A549 (cell line): ENCODE measurements around the gene HOOK1. TPM values are rescaled to one million over a fixed set of nuclear protein-coding genes. Genes with fewer than 3 reads are reported as not detected.

Experiments
- ATAC-seq, 2 experiments: fragments of 200-7000 bp in 1 of 2; fragments of >200 bp in 1 of 2; cut with Nextera tagmentation in 1 of 2; cut with Tn5 transposase in 1 of 2; 3 replicates each; pipeline versions ENCODE4 v1.8.0 to v1.9.1; 2018 to 2020; ENCODE audit warnings: mild to moderate bottlenecking in 1 of 2, moderate library complexity in 1 of 2
- CTCF ChIA-PET: fragments of 300-600 bp; sonication (Branson Sonifier 250); formaldehyde crosslinking; extraction: SDS; loops from one replicate; lab custom pipeline; 2021; ENCODE audit warnings: antibody characterized with exemption, inconsistent platforms; lab: Yijun Ruan, JAX
- POLR2A ChIA-PET: fragments of 350-600 bp; formaldehyde crosslinking; extraction: SDS; loops from one replicate; lab custom pipeline; 2021; ENCODE audit warnings: antibody characterized with exemption, inconsistent platforms; lab: Yijun Ruan, JAX
- DNase-seq, 2 experiments: peaks; one replicate each; pipeline versions ENCODE4 v3.0.0 to v3.0.0-alpha.2; 2011 to 2016; ENCODE audit warnings: low read depth in 1 of 2, low spot score in 1 of 2
- FAIRE-seq: peaks from 2 replicates; lab custom pipeline; 2011; peaks lifted over from hg19 to GRCh38; lab: Jason Lieb, UNC
- H3K27ac ChIP-seq, 2 experiments: fragments of >200 bp; sonication (Bioruptor Twin); formaldehyde crosslinking; 3 replicates each; pipeline ENCODE4 v1.5.1; 2016 to 2017
- H3K4me1 ChIP-seq: fragments of >200 bp; sonication (Bioruptor Twin); formaldehyde crosslinking; 3 replicates; pipeline ENCODE4 v1.6.1; 2016
- H3K4me2 ChIP-seq: fragments of >200 bp; sonication (Bioruptor Twin); formaldehyde crosslinking; 3 replicates; pipeline ENCODE4 v1.6.1; 2016
- H3K4me3 ChIP-seq: fragments of >200 bp; sonication (Bioruptor Twin); formaldehyde crosslinking; 3 replicates; pipeline ENCODE4 v1.5.1; 2016
- H3K9me3 ChIP-seq: fragments of >200 bp; sonication (Bioruptor Twin); formaldehyde crosslinking; 3 replicates; pipeline ENCODE4 v1.6.1; 2016
- BHLHE40 ChIP-seq: IDR thresholded peaks from 2 replicates; pipeline ENCODE4 v1.6.1; 2012; ENCODE audit warnings: low read depth, low read length, inconsistent platforms
- CBX2 ChIP-seq: fragments of 200-600 bp; sonication (generic); IDR thresholded peaks from 2 replicates; pipeline ENCODE4 v1.6.1; 2016; ENCODE audit warnings: low read depth, mild to moderate bottlenecking, borderline replicate concordance
- CEBPB ChIP-seq, 2 experiments: fragments of >200 bp in 1 of 2; sonication (Bioruptor Twin) in 1 of 2; formaldehyde crosslinking in 1 of 2; IDR thresholded peaks; 2 replicates each; pipeline ENCODE4 v1.6.1; 2012 to 2016
- CHD4 ChIP-seq: fragments of 200-600 bp; sonication (generic); IDR thresholded peaks from 2 replicates; pipeline ENCODE4 v1.6.1; 2016; ENCODE audit warnings: antibody characterized with exemption, mild to moderate bottlenecking, borderline replicate concordance
- CTCF ChIP-seq: fragments of >200 bp; sonication (Bioruptor Twin); formaldehyde crosslinking; IDR thresholded peaks from 3 replicates; pipeline ENCODE4 v1.5.1; 2016
- E2F6 ChIP-seq: IDR thresholded peaks from 2 replicates; pipeline ENCODE4 v1.6.1; 2012; ENCODE audit warnings: low read depth, borderline replicate concordance
- EHF ChIP-seq: fragments of 250-450 bp; sonication (Bioruptor Pico); IDR thresholded peaks from 2 replicates; pipeline ENCODE4 v1.5.0; 2020; ENCODE audit warnings: mild to moderate bottlenecking
- HEYL ChIP-seq: fragments of 250-450 bp; sonication (Bioruptor Pico); IDR thresholded peaks from 2 replicates; pipeline ENCODE4 v1.8.0; 2021; ENCODE audit warnings: mild to moderate bottlenecking, moderate library complexity
- HOXB13 ChIP-seq: fragments of 250-450 bp; sonication (Bioruptor Pico); IDR thresholded peaks from 2 replicates; pipeline ENCODE4 v1.5.0; 2020; ENCODE audit warnings: low read depth, mild to moderate bottlenecking, moderate library complexity
- HOXB5 ChIP-seq: fragments of 250-450 bp; sonication (Bioruptor Pico); IDR thresholded peaks from 2 replicates; pipeline ENCODE4 v1.5.0; 2020; ENCODE audit warnings: mild to moderate bottlenecking, moderate library complexity
- JUNB ChIP-seq: fragments of >200 bp; sonication (Bioruptor Twin); formaldehyde crosslinking; IDR thresholded peaks from 2 replicates; pipeline ENCODE4 v1.6.1; 2016
- KDM5A ChIP-seq: fragments of 200-600 bp; sonication (generic); IDR thresholded peaks from 2 replicates; pipeline ENCODE4 v1.6.1; 2016; ENCODE audit warnings: antibody characterized with exemption, mild to moderate bottlenecking
- MAZ ChIP-seq: fragments of 150-350 bp; IDR thresholded peaks from 2 replicates; pipeline ENCODE4 v1.6.1; 2014; ENCODE audit warnings: antibody characterized with exemption, low read depth, low read length, borderline replicate concordance
- NFE2L2 ChIP-seq: fragments of 150-350 bp; conservative IDR thresholded peaks from 2 replicates; pipeline ENCODE4 v1.6.1; 2014; ENCODE audit warnings: low read length
- PHF8 ChIP-seq: fragments of 200-600 bp; sonication (generic); IDR thresholded peaks from 2 replicates; pipeline ENCODE4 v1.6.1; 2016; ENCODE audit warnings: low read depth, mild to moderate bottlenecking, antibody characterized with exemption, moderate library complexity, borderline replicate concordance
- RAD21 ChIP-seq, 2 experiments: fragments of >200 bp in 1 of 2; sonication (Bioruptor Twin) in 1 of 2; formaldehyde crosslinking in 1 of 2; IDR thresholded peaks in 1 of 2; conservative IDR thresholded peaks in 1 of 2; 2 replicates in 1 of 2; 3 replicates in 1 of 2; pipeline ENCODE4 v1.6.1; 2012 to 2018; ENCODE audit warnings: inconsistent platforms in 1 of 2
- REST ChIP-seq: fragments of 200-600 bp; sonication (generic); IDR thresholded peaks from 2 replicates; pipeline ENCODE4 v1.6.1; 2016; ENCODE audit warnings: antibody characterized with exemption, mild to moderate bottlenecking, moderate library complexity
- RFX5 ChIP-seq: fragments of 450-650 bp; IDR thresholded peaks from 2 replicates; pipeline ENCODE4 v1.7.1; 2014; ENCODE audit warnings: antibody characterized with exemption, mild to moderate bottlenecking, moderate library complexity
- SMC3 ChIP-seq: fragments of >200 bp; sonication (Bioruptor Twin); formaldehyde crosslinking; IDR thresholded peaks from 3 replicates; pipeline ENCODE4 v1.6.1; 2018; ENCODE audit warnings: inconsistent platforms
- USF2 ChIP-seq: fragments of 450-650 bp; IDR thresholded peaks from 2 replicates; pipeline ENCODE4 v1.6.1; 2014; ENCODE audit warnings: antibody characterized with exemption
- polyA plus RNA-seq, 4 experiments: library from polyadenylated mRNA; depleted of rRNA in 3 of 4; stranded (reverse); fragments of >200 nt; fragmentation: RNase III in 1 of 4; extraction: RNeasy Plus Mini Kit Qiagen cat#74134 plus additional on column Dnase treatment in 1 of 4; gene quantifications; 2 replicates in 3 of 4; 3 replicates in 1 of 4; pipeline ENCODE4 v1.2.3, GENCODE V29; 2011 to 2017

Gene HOOK1
- polyA plus RNA-seq, 2 of the 4 experiments (the other 2 are of a cell fraction), result 0.46 to 1.3 TPM

- TF ChIP-seq CTCF, result no peak
- TF ChIP-seq, all 56 proteins: peak for 0
These were observed 34.8 kb upstream of the HOOK1 start (continued) for GRCh38 chr1:59779949-59780348.

GRCh38 chr1:59788825-59789224 is 25.9 kb upstream of the HOOK1 start:
- H3K9me3 ChIP-seq, result no peaks in the 10 kb centered on the region
- ChIA-PET CTCF (no interaction called here), POLR2A (no interaction called here)
- H3K4me1 ChIP-seq, result no peaks in the 10 kb centered on the region
- no peak overlapping the region for H3K4me3 ChIP-seq
- no peak for FAIRE-seq
- no peak overlapping the region for H3K27ac ChIP-seq
- DNase-seq, result no peak
- H3K4me2 ChIP-seq, result no peak overlapping the region
- no peak for ATAC-seq
- TF ChIP-seq PHF8, result no peak
- TF ChIP-seq MAZ, result no peak
- no peak for TF ChIP-seq NFE2L2
- TF ChIP-seq CTCF, result no peak
- no peak for TF ChIP-seq E2F6
- TF ChIP-seq HOXB13 (CRISPR knock-in tag), result no peak
- TF ChIP-seq JUNB, result no peak
- TF ChIP-seq RAD21 (conservative IDR thresholded peaks at IDR 0.05 in 1 of 2, IDR thresholded peaks at IDR 0.05 in 1 of 2), result no peak
- TF ChIP-seq CHD4, result no peak
- no peak for TF ChIP-seq CEBPB (IDR thresholded peaks at IDR 0.05)
- TF ChIP-seq KDM5A, result no peak
- TF ChIP-seq USF2, result no peak
- no peak for TF ChIP-seq BHLHE40
- TF ChIP-seq HOXB5, result no peak
- TF ChIP-seq RFX5, result no peak
- TF ChIP-seq CBX2, result no peak
- TF ChIP-seq REST, result no peak
- TF ChIP-seq SMC3, result no peak
- no peak for TF ChIP-seq HEYL (CRISPR knock-in tag)
- no peak for TF ChIP-seq EHF (CRISPR knock-in tag)
